ENCODE results near the gene CD300C.

Gene CD300C

GRCh38 chr17:74543406-74543805 is 2.5 kb downstream of the CD300C start:
- DNase-seq (ENCODE audit: low read depth): no peak
- TF ChIP-seq, protein P1, sequence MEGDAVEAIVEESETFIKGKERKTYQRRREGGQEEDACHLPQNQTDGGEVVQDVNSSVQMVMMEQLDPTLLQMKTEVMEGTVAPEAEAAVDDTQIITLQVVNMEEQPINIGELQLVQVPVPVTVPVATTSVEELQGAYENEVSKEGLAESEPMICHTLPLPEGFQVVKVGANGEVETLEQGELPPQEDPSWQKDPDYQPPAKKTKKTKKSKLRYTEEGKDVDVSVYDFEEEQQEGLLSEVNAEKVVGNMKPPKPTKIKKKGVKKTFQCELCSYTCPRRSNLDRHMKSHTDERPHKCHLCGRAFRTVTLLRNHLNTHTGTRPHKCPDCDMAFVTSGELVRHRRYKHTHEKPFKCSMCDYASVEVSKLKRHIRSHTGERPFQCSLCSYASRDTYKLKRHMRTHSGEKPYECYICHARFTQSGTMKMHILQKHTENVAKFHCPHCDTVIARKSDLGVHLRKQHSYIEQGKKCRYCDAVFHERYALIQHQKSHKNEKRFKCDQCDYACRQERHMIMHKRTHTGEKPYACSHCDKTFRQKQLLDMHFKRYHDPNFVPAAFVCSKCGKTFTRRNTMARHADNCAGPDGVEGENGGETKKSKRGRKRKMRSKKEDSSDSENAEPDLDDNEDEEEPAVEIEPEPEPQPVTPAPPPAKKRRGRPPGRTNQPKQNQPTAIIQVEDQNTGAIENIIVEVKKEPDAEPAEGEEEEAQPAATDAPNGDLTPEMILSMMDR (IDR thresholded peaks at IDR 0.05; ENCODE audit: control insufficient read depth, insufficient read depth, low read depth, low read length, missing control alignments): no peak
- no peak overlapping the region for H3K4me3 ChIP-seq (ENCODE audit: control insufficient read depth, low read depth, low read length)

DNA sequence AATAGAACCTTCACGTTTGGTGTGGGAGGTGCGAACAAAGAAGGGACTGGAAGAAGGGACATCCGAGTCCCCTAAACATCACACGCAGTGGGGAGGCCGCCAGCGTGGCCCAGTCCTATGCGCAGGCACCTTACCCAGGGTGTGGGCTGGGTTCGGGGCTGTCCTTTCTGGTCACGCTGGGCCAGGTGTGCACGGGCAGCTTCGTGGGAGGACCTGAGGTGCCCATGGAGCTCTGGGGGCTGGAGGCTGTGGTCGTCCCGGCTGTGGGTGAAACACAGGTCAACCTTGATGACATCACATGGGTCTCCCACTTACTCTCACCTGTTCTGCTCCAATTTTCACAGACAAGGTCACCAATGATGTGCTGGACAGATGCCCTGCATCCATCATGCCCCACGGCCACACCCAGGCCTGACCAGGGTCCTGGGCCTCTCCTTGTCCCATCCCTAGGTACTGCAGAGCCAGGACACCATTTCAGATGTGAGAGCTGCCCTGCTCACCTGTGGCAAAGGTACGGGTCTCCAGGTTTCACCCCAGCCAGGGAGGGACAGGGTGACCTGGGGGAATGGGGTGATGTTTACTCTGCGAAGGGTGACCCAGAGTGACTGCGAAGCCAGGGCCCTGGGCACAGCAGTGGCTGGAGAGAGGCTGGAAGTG is 3.1 kb downstream of the CD300C start:
- no peak for DNase-seq (ENCODE audit: low read depth)
- TF ChIP-seq, protein P1 (IDR thresholded peaks at IDR 0.05; ENCODE audit: control insufficient read depth, insufficient read depth, low read depth, low read length, missing control alignments): no peak
- H3K4me3 ChIP-seq (ENCODE audit: control insufficient read depth, low read depth, low read length): no peak overlapping the region

DNA sequence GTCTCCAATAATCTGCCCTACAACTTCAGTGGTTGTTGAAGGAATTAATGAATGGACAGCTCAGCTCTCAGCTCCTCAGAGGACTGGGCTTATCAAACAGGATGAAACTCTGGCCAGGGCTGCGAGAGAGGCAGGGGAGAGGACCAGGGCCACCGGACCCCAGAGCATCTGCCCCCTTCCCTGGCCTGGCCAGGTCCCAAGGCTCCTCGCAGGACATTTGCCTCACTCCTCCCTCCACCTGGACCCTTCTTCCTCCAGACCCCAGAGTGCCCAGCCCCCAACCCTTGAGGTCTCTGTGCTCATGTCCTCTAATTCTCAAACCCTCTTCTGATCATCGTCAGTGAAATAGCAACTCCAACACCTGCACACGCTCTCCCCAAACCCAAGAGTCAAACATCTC is 3.7 kb downstream of the CD300C start:
- TF ChIP-seq, protein P1 (IDR thresholded peaks at IDR 0.05; ENCODE audit: control insufficient read depth, insufficient read depth, low read depth, low read length, missing control alignments): no peak
- DNase-seq (ENCODE audit: low read depth): no peak
- no peak overlapping the region for H3K4me3 ChIP-seq (ENCODE audit: control insufficient read depth, low read depth, low read length)

DNA sequence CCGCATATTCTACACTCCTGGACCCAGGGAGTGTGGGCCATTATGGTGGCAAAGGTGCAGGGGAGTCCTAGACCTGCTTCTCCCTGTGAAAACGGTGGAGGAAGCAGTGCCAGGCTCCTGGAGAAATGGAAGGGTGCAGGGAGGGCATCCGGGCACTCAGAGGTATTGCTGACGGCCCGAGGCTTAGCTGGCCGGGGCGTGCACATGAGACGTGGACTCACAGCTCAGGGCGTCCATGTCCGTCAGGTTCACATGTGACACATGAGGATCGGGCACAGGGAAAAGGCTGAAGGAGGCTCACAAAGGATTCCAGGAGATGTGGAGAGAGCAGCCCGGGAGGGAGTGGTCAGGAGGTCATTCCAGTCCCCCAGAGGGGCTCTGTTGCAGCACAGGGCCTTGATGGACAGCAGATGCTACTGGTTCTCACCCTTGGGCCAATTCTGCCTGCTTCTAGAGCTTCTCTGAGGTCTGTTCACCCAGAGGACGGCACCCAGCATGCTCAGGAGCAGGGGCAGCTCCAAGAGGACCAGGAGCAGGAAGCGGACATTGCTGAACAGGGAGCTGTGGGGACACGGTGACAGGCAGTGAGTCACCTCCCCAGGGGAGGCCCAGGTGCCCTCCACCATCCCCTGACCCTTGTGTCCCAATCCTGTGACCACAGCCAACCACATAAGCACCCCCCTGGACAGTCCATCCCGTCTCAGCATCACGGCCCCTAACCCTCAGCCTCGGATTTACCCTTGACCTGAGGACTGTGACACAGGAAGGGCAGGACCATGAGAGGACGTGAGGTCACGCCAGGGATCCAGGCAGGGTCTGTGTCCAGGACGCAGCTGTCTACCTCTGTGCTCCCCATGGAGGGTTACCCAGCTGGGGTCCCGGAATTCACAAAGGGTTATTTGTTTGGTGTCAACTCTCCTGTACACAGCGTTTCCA is 4.5 kb downstream of the CD300C start:
- TF ChIP-seq, protein P1 (IDR thresholded peaks at IDR 0.05; ENCODE audit: control insufficient read depth, insufficient read depth, low read depth, low read length, missing control alignments): no peak
- no peak overlapping the region for H3K4me3 ChIP-seq (ENCODE audit: control insufficient read depth, low read depth, low read length)
- DNase-seq (ENCODE audit: low read depth): no peak

DNA sequence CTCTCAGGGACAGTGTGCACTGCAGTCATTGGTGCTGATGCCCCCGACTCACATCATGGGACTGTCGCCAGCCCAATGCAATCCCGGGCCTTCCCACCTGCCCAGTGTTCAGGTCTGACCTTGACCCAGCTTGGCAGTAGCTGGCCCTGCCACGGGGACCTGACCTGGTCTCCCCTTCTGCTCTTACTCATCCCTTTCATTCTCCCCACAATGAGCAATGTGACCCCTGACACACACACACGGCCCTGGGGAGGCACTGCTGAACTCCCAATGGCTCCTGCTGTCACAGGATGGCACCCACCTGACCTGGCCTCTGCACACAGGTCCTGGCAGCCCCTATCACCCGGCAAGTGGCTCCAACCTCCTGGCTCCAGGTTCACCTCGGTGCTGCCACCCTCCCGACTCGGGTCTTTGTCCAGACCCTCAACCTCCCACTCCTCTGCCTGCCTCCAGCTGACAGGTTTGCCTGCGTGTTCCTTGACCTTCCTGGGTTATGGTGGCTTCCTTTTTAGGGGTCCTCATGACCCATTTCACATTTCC is 6.6 kb downstream of the CD300C start:
- no peak overlapping the region for H3K4me3 ChIP-seq (ENCODE audit: control insufficient read depth, low read depth, low read length)
- TF ChIP-seq, protein P1 (IDR thresholded peaks at IDR 0.05; ENCODE audit: control insufficient read depth, insufficient read depth, low read depth, low read length, missing control alignments): no peak
- DNase-seq (ENCODE audit: low read depth): no peak

- DNase-seq (ENCODE audit: low read depth): no peak
- H3K4me3 ChIP-seq (ENCODE audit: control insufficient read depth, low read depth, low read length): no peak overlapping the region
- TF ChIP-seq, protein P1 (IDR thresholded peaks at IDR 0.05; ENCODE audit: control insufficient read depth, insufficient read depth, low read depth, low read length, missing control alignments): no peak
Observed at GRCh38 chr17:74536890-74537289, 9.0 kb downstream of the CD300C start.
